ENCODE measurements around the gene UNC5C.

Gene UNC5C

DNA sequence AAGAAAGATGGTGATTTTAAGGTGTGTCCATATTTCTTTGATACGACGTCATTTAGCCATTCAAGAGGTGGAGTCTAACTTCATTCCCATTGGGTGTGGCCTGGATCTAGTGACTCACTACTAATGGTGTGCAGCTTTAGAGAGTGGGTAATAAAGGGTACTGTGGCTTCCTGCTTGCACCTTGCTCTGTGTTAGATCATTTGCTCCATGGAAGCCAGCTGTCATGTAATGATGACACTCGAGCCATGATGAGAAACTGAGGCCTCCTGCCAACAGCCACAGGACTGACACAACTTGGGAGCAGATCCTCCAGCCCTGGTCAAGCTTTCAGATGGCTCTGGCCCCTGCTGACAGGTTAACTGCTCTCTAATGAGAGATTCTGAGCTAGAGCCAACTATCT is 82.0 kb downstream of the UNC5C start:
- peak; percentile 83 for DNase-seq (ENCODE audit: low spot score)

DNA sequence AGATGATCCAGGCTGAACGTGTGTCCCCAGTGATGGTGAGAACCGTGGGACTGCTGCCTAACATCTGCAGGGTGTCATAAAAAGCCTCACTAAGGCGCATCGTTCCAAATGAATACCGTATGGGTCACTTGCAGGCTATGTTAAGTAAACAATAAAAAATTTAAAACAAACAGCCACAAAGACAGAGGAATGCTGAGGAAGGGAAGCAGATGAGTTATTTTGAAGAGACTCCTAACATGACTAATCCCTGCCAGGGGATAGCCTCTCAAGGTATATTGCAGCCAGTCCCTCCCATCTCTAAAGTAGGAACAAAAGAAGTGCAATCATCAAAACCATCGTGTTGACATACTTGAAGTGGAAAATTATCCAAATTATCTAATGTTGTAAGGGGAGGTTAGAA is 83.8 kb downstream of the UNC5C start:
- DNase-seq (ENCODE audit: low spot score), result no peak

DNA sequence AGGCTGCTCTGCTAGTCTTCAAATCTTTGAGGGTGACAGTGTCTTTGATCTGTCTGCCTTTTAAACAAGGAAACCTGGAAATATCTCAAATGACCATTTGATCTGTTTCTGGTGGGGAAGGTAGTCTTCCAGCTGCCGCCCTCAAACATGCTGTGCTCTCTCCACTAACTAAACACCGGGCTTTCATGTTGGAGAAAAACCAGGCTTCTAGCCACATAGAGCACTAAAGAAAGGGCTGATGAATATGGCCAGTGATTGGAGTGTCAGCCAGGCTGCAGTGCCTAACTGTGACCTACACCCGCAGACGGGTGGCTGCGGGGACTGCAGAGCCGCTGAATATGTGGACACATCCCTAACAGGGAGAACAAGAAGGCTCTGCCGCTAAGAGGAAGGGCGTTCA is 85.9 kb downstream of the UNC5C start:
- DNase-seq (ENCODE audit: low spot score), result peak; percentile 97

- no peak for DNase-seq (ENCODE audit: low spot score)
Measured at GRCh38 chr4:95457353-95457752, 91.4 kb downstream of the UNC5C start.

DNA sequence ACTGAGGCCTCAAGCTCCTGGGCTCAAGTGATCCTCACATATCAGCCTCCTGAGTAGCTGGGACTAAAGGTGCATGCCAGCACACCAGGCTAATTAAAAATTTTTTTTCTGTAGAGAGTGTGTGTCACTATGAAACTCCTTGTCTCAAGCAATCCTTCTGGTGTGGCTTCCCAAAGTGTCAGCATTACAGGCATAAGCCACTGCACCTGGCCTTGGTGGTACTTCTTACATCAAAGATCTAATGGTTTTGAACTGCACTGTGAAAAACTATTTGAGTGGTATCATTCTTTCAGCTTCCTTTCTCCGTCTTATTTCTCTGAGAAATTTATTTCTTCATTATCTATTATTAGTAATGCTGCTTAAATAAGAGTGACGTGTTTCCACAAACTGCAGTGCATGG is 98.5 kb downstream of the UNC5C start:
- DNase-seq (ENCODE audit: low spot score), result no peak

DNA sequence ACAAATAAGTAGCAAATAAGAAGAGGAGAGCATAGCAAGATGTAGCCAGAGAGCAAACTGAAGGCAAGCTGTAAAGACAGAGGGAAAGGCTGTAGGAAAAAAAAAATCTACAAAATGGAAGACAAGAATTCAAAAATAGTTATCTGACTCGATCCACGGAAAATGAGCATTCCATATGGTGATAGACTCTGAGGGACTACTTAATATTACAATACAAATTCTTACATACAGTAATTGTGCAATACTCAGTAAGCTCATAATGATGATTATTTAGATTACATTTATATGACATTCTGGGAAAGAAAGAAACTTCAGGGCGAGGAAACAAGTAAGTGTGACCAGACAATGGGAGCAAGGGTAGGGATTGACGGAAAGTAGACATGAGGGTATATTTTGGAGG is 102.6 kb downstream of the UNC5C start:
- DNase-seq (ENCODE audit: low spot score), result no peak

DNA sequence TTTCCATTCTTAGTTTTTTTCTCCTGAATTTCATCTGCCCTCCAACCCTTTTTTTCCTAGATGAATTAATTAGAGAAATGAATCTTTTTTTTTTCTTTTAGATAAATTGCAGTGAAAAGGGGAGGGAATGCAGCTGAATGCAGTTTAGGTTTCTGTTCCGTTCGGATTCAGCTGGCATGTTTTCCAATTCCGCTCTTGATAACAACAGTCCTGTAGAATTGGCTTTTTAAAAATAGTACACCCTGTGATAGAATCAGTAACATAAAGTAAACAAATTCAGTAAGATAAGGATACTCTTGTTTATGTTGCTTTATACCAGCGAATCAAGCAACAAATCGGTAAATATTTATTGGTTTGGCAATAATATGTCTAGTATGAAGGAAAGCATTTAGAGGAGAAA is 103.5 kb downstream of the UNC5C start:
- no peak for DNase-seq (ENCODE audit: low spot score)

DNA sequence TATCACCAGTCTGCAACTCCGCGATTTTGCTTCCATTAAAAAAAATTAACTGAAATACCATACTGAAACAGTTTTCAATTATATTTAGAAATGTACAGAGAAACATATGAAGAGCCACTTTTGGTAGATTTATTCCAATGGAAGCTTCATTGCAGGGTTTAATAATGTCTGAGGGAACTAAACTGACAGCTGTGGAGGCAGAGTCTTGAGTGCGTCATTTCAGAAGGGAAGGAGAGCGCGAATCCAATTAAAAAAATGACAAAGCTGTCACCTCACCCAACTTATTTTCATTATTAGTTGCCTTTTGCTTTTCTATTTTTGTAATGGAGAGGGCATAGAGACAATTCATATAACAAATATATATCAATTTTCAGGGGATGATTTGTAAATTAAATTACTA is 104.0 kb downstream of the UNC5C start:
- DNase-seq (ENCODE audit: low spot score), result no peak

DNA sequence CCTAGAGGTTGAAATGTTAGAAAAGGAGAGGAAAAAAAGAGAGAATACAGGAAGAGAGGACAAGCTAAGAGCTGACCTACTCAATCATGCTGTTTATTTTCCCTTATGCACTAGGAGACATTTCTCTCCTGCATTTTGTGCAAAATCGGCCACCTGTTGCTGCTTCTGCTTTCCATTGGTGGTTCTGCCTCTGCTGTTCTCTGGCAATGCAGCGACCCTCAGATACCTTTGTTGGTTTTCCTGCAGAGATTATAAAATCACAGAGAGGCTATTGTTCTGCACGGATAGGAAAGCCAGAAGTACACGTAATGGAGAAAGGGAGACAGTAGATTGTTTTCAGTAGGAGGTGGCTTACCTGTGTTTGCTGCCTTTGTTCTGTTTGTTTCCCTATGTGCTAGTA is 108.9 kb downstream of the UNC5C start:
- DNase-seq (ENCODE audit: low spot score), result no peak

GRCh38 chr4:95439071-95439470 is 109.7 kb downstream of the UNC5C start:
- DNase-seq (ENCODE audit: low spot score), result no peak

DNA sequence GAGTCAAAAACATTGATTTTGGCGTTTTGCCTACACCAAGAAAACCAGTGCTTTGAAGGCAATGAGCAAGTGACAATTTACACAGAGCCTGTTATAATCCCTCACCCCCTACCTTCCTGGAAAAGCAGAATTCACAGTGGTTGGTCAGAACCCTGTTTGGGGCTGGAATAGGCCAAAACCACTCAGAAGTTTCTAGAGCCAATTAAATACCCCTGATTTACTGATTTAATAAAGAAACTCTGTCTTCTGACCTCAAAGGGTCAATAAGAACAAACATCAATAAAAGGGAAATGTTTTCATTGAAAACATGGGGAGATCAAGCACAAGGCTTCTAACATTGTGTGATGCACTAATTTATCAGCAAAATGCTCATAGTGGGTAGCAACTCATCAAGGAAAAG is 116.3 kb downstream of the UNC5C start:
- no peak for DNase-seq (ENCODE audit: low spot score)

DNA sequence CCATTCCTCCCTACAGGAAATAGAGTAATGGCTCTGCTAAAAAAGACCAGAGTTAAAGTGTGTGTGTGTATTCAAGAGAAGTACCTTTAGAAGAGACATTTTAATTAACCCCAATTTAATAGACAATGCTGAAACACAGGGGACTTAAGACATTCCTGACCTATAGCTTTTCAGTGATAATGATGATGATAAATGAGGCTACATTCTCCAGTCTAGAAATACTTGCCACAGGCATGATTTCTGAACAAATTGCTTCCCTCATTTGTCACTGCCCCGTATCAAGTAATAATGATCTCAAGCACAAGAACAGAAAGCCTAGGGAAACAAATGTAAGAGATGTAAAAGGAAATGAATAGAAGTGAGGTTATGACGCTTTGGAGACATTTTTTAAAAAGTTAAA is 117.1 kb downstream of the UNC5C start:
- DNase-seq (ENCODE audit: low spot score), result no peak

DNA sequence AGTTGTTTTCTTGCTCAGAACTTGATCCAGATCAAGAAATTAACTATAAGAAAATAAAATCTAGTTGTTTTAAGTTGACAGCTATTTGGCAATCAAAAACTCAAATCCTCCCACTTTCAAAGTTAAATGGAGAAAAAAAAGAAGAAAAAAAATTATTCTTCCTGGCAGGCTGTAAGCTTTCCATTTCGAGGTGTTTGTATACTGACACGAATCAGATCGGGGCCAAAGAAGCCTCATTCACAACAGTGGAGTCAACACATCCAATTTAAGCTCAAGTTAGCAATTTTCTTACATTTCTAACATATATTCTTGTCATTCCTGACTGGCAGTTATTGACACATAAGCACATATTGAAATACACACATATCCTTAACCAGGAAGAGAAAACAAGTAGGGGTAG is 119.4 kb downstream of the UNC5C start:
- no peak for DNase-seq (ENCODE audit: low spot score)

DNA sequence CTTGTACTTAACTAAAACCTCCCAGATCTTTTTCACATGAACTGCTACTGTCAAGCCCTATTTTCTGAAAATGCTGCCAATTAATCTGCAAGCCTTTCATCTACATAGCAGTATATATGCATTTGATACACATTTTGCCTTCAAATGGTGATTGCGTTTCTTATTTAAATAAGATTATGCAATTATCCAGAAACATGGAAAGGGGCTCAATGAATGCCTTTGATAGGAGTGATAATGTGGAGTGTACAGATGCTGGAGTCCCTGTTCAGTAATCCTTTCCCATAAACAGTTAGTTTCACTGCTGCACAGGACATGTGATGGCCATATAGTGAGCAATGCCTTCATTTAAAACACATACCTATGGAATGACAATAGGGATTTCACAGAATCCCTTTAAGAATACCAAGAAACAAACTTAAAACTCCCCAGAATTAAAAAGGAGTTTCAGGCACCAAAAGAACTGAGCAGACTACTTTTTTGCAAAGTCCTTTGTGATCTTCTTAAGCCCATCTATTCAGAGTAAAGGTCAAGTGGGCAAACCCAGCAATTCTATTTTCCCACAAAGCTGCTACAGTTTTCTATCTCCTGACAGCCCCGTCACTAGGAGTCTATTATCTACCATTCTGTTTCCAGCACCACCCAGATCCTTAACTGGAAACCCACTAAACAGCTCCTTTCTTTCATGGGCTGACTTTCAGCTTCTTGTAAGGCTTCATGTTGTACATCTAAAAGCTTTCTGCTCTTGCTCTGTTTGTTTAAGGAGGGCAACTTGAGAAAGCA is 120.3 kb downstream of the UNC5C start:
- peak; percentile 30 for DNase-seq (ENCODE audit: low spot score)

DNA sequence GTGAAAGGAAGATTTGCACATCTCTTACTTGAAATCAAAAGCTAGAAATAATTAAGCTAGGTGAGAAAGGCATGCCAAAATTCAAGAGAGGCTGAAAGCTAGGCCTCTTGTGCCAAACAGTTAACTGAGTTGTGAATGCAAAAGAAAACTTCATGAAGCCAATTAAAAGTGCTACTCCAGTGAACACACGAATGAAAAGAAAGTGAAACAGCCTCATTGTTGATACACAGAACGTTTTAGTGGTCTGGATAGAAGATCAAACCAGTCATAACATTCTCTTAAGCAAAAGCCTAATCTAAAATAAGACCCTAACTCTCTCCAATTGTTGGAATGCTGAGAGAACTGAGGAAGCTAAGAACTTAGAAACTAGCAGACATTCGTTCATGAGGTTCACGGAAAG is 122.3 kb downstream of the UNC5C start:
- no peak for DNase-seq (ENCODE audit: low spot score)

DNA sequence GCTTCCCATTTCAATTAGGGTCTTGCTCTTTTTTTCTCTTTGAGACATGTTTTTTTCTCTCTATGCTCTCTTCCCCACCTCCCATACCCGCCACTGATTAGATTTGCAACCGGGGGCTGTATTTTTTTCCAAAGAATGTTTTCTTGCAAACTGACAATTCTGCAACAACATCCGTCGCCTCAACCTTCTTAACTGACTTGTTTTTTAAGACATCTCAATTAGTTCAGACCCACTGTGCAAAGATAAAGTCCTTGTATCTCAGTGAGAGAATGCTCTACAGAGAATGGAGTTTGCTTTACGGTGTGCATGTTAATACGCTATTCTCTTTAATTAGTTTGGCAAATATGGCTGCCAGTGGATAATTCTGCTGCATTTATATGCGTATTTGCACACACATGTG is 126.3 kb downstream of the UNC5C start:
- no peak for DNase-seq (ENCODE audit: low spot score)

- no peak for DNase-seq (ENCODE audit: low spot score)
Measured at GRCh38 chr4:95421869-95422268, 126.9 kb downstream of the UNC5C start.

- DNase-seq (ENCODE audit: low spot score), result no peak
Measured at GRCh38 chr4:95417531-95417930, 131.2 kb downstream of the UNC5C start.

GRCh38 chr4:95415346-95415771 is 133.4 kb downstream of the UNC5C start:
- no peak for DNase-seq (ENCODE audit: low spot score)

GRCh38 chr4:95411371-95412088 is 137.2 kb downstream of the UNC5C start:
- no peak for DNase-seq (ENCODE audit: low spot score)

GRCh38 chr4:95410387-95410977 is 138.3 kb downstream of the UNC5C start:
- no peak for DNase-seq (ENCODE audit: low spot score)

DNA sequence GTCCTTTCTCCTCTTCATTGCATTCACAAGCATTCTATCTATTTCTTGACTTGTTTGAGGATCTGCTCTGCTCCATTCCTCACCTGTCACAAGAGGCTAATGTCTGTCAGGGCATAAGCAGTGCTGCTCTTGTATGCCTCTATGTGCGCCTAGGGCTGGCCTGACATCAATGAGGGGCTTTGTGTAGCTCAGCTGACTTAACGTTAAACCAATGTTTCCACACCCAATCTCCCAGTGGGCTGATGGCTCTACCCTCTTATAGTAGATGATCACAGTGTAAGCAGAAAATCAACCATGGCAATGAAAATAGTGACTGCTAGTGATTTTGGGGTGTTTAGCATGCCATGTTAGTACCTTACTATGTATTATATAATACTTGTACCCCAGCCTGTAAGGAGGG is 139.0 kb downstream of the UNC5C start:
- DNase-seq (ENCODE audit: low spot score), result no peak

DNA sequence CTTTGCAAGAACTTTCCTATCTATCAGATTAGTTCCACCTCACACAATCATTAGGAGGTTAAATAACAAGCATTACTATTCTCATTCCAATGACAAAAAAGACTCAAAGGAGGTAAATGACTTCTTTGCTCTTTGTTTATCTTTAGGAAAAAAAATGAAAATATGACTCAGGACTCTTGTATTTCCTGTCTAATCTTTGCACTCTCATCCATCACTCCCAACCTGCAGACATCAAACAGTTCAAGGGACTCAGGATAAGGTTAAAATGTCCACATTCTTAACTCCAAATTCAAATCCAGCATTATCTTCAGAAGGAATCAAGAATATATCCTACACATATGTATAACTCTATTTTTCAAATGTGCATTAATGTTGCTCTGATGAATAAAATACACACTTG is 139.6 kb downstream of the UNC5C start:
- DNase-seq (ENCODE audit: low spot score), result no peak
